GM23248 (cell line): ENCODE measurements around the gene PTPRK.

Experiments
- EZH2 ChIP-seq: fragments of 200-600 bp; sonication (generic); IDR thresholded peaks from 2 replicates; pipeline ENCODE4 v1.6.1; 2018; ENCODE audit warnings: antibody characterized with exemption, mild to moderate bottlenecking; ENCODE audit not compliant: insufficient read depth, poor library complexity, severe bottlenecking
- EZH2phosphoT487 ChIP-seq: fragments of 200-600 bp; sonication (generic); IDR thresholded peaks from 2 replicates; pipeline ENCODE4 v1.6.1; 2018; ENCODE audit warnings: antibody characterized with exemption, moderate library complexity, mild to moderate bottlenecking, low read depth; ENCODE audit not compliant: insufficient read depth

DNA sequence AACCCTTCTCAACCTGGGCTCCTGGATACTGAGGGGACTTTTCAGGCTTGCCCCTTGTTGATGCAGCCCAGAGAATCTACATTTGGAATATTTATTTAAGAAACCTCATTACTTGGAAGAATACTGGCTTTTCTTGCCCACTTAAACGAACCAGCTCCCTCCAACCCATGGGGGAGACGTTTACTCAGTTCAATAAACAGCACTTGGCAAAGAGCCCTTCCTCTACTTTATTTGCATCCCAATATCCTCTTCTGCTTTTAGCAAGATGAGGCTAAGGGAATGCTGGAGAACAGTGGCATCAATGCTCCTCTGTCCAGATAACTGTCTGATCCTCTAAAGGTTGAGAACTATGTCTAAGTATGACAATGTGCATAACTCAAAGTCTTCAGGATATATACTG lies 22.2 kb downstream of the PTPRK start:
- no peak for TF ChIP-seq EZH2
- no peak for TF ChIP-seq EZH2phosphoT487
